A549 (cell line): ENCODE measurements around the gene TMEM237.

ENCODE experiments used
- ESRRA ChIP-seq: fragments of 150-350 bp; IDR thresholded peaks from 2 replicates; pipeline ENCODE4 v1.6.1; 2014; ENCODE audit warnings: mild to moderate bottlenecking, low read length, borderline replicate concordance
- MYC ChIP-seq: IDR thresholded peaks from 2 replicates; pipeline ENCODE4 v1.6.1; 2012; ENCODE audit warnings: mild to moderate bottlenecking, inconsistent platforms, low read length, improper control_type of control experiment, borderline replicate concordance
- SMC3 ChIP-seq: fragments of >200 bp; sonication (Bioruptor Twin); formaldehyde crosslinking; IDR thresholded peaks from 3 replicates; pipeline ENCODE4 v1.6.1; 2018; ENCODE audit warnings: inconsistent platforms
- TF ChIP-seq, protein P1 (sequence below): fragments of >200 bp; sonication (Bioruptor Twin); formaldehyde crosslinking; IDR thresholded peaks from 3 replicates; pipeline ENCODE4 v1.5.1; 2016
- TF ChIP-seq, protein P2 (sequence below): IDR thresholded peaks from 2 replicates; pipeline ENCODE4 v1.6.1; 2012

DNA sequence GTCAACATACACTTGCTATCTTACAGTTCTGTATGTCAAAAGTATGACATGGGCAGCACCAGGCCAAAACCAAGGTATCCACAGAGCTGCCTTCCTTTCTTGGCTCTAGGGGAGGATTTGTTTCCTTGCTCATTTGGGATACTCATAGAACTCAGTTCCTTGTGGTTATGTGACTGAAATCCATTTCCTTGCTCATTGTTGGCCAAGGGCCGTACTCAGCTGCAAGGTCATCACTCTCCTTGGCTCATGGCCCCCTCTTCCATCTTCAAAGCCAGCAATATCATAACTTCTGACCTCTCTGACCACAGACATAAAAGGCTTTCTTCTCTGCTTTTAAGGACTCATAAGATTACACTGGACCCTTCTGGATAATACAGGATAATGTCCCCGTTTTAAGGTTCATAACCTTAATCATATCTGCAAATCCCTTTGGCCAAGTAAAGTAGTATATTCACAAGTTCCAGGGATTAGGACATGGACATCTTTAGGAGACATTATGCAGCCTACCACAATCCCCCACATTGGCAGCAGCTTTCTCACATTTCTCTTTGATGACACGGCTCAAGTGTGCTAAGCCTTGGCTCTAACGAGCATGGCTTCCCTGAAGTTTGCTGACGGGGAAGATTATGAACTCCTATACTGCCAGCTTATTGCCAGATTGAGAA is 20.9 kb downstream of the TMEM237 start:
- TF ChIP-seq ESRRA (no peak), SMC3 (no peak), MYC (no peak)
- TF ChIP-seq, protein P1, sequence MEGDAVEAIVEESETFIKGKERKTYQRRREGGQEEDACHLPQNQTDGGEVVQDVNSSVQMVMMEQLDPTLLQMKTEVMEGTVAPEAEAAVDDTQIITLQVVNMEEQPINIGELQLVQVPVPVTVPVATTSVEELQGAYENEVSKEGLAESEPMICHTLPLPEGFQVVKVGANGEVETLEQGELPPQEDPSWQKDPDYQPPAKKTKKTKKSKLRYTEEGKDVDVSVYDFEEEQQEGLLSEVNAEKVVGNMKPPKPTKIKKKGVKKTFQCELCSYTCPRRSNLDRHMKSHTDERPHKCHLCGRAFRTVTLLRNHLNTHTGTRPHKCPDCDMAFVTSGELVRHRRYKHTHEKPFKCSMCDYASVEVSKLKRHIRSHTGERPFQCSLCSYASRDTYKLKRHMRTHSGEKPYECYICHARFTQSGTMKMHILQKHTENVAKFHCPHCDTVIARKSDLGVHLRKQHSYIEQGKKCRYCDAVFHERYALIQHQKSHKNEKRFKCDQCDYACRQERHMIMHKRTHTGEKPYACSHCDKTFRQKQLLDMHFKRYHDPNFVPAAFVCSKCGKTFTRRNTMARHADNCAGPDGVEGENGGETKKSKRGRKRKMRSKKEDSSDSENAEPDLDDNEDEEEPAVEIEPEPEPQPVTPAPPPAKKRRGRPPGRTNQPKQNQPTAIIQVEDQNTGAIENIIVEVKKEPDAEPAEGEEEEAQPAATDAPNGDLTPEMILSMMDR, result no peak
- TF ChIP-seq, protein P2, sequence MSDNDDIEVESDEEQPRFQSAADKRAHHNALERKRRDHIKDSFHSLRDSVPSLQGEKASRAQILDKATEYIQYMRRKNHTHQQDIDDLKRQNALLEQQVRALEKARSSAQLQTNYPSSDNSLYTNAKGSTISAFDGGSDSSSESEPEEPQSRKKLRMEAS, result no peak
